HG02870 (cell line): ENCODE results near the gene DOCK2.
"Not testable (repeated sequence)": the region's sequence is repeated elsewhere in the genome, so short reads cannot be mapped to it uniquely, and the experiment has no call there.

Experiments
- ATAC-seq: cut with Tn5 transposase; IDR thresholded peaks from one replicate; pipeline ENCODE4 v1.9.1; 2021; ENCODE audit warnings: mild to moderate bottlenecking, moderate library complexity; ENCODE audit not compliant: unreplicated experiment

The DOCK2 gene

DNA sequence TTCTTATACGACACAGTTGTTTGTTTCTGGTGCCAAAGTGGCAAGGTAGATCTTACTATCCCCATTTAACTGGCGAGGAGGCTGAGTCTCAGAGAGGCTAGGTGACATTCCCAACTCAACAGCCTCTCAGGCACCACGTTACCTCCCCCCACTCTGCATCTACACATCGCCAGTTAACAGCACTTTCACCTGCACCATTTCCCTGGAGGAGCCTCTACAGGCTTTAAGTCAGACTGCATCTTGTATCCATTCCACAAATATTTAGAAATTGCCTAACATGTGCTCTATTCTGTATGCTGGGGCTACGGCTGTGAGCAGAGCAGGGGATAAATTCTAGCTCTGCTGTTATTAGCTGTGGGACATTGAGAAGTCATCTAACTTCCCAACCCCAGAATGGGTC lies 174.6 kb downstream of the DOCK2 start:
- no peak for ATAC-seq

GRCh38 chr5:169812786-169813185 lies 175.7 kb downstream of the DOCK2 start:
- no peak for ATAC-seq

DNA sequence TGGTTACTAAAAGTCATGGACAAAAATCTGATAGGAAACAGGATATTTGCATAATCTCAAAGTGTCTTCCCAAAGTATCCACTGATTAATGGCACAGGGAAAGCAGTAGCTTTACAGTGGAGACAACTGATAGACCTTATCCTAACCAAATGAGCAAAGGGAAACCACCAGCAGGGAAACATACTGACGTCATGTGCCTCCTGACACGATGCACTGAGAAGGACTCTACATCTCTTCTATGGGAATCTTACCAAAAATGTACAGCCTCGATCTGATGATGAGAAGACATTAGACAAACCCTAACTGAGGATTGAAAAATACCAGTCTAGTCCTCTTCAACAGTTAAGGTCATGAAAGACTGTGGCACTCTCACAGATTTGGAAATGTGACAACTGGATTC lies 177.0 kb downstream of the DOCK2 start:
- no peak for ATAC-seq

- ATAC-seq, result no peak
Measured at GRCh38 chr5:169814522-169814921, 177.4 kb downstream of the DOCK2 start.

GRCh38 chr5:169817031-169817430 lies 180.0 kb downstream of the DOCK2 start:
- ATAC-seq, result no peak

- no peak for ATAC-seq
Measured at GRCh38 chr5:169826618-169827017, 189.5 kb downstream of the DOCK2 start.

DNA sequence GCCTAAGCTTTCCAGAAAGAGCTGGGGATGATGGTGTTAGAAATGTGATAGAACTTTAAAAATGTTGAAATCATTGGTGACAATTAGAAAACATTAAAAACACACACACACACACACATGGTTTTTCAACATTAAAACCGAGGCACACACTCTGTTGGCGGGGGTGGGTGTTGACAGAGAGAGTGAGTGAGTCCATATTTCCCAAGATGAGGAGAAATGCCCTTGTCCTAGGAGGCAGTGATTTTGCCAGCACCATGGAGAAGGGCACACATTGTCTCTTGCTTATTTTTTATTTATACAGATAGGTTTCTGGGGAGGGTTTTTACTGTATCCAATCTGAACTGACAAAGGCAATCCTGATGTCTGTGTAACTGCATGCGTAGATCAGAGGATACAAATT lies 190.7 kb downstream of the DOCK2 start:
- no peak for ATAC-seq

GRCh38 chr5:169828385-169828784 lies 191.3 kb downstream of the DOCK2 start:
- peak; percentile 48 for ATAC-seq

DNA sequence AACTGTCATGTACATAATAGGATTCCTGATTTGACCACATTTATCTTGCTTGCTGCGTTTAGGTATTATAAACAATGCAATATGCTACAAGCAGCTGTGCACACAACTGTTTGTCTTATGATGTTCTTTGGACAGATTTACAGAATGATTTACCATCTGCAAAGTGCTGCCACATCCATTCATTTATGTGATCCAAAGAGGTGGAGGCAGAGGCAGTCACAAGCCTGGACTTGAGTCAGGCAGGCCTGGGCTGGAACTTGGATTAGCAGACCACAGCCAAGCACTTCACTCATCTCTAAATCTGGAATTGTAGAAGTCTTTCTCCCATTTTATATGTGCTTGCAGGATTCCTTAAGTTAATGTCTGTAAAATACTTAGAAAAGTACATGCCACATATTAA lies 194.3 kb downstream of the DOCK2 start:
- no peak for ATAC-seq

DNA sequence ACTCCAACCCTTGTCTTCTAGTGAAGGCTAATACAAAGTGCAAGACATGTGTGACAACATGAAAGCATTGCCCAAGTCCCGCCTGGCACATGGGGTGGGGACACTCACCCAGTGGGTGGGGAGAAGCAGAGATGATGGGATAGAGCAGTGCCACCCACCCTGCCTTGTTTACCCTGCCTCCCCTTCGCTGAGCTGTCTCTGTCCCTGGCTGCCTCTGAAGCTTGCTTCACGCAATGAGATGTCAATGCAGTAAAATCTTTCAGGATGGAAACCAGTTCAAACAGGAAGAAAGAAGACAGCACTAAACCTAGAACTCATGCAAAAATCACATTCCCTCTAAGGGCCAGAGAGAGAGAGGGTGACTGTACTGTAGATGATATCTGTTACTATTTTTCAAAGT lies 195.2 kb downstream of the DOCK2 start:
- no peak for ATAC-seq

- ATAC-seq, result no peak
Measured at GRCh38 chr5:169832845-169833244, 195.8 kb downstream of the DOCK2 start.

DNA sequence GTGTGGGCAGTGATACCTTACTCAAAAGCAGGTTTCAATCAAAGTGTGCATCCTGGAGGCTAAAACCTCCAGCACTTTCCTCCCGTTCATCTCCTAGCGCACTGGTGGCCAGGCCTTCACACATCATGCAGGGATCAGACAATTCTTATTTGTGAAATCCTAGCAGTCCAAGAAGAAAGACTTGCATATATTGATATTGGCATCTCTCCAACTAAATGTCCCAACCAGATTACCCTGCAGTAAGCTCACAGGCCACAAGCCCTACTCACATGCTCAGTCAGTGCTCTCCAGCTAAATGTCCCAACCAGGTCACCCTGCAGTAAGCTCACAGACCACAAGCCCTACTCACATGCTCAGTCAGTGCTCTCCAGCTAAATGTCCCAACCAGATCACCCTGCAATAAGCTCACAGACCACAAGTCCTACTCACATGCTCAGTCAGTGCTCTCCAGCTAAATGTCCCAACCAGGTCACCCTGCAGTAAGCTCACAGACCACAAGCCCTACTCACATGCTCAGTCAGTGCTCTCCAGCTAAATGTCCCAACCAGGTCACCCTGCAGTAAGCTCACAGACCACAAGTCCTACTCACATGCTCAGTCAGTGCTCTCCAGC lies 196.7 kb downstream of the DOCK2 start:
- ATAC-seq, result not testable (repeated sequence)

GRCh38 chr5:169834540-169834939 lies 197.5 kb downstream of the DOCK2 start:
- ATAC-seq, result not testable (repeated sequence)

- no peak for ATAC-seq
Measured at GRCh38 chr5:169836835-169837536, 199.9 kb downstream of the DOCK2 start.

DNA sequence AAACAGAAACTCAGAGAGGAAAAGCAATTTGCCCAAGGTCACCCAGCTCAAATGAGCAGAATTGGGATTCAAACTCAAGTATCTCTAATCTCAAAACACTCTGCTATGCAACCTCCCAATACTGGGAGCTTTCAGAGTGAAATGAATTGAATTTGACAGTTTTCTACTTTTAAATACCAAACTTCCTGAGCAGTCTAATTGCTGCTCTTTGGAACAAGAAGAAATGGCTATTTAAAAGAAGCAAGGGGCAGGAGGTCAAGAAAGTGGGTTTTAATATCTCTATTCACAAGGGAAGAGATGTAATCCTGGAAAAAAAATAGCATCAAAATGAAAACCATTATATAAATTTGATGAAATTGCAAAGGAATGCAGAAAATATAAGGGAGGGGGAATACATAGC lies 200.6 kb downstream of the DOCK2 start:
- ATAC-seq, result no peak

GRCh38 chr5:169838688-169839087 lies 201.6 kb downstream of the DOCK2 start:
- ATAC-seq, result peak; percentile 92

DNA sequence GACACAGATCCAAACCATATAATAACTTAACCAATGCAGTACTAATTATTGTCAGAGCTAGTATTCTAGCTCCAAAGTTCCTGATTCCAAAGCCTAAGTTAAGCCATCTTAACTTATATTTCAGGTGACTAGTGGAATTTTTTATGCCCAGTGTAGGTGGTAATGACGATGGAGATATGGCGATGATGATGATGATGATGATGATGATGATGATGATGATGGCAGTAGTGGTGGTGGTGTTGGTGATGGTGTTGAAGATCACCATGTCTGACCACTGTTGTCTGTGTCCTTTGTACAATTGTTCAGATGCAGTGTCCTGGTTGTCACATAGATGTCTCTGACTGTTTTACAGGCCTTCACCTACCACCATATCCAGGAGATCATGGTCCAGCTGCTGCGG lies 203.3 kb downstream of the DOCK2 start:
- no peak for ATAC-seq

DNA sequence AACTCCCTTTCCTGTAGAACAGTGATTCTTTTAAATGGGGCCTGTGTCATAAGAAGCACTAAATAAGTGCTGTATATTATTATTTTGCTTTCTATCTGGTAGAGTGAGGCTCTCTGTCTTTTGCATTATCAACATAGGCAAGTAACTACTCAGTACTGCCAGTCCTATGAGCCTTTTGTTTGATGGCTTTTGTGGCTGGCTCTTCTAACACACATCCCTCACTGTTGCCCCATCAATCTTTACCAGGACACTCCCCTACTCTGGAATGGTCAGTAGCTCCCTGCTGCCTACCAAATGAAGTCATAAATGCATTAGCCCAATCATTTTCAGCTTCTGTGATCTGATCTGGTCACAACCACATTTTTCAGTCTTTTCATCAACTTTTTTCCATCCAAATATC lies 205.6 kb downstream of the DOCK2 start:
- ATAC-seq, result no peak

DNA sequence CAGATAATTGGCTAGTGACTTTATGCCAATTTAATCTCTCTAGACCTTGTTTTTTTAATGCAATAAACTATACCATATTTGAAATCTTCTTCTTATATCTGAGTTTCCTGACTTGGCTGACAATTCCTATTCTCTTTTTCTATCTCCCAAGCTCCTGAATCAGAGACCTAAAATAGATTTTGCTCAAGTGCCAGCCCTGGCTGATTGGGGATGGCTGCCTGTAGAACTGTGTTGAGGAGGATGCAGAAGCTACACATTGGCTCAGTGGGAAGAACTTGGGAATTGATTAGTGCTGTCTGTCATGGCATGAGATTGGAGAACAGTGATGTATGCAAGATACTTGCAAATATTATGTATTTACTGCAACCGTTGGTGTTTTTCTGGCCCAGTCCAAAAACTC lies 210.4 kb downstream of the DOCK2 start:
- no peak for ATAC-seq

DNA sequence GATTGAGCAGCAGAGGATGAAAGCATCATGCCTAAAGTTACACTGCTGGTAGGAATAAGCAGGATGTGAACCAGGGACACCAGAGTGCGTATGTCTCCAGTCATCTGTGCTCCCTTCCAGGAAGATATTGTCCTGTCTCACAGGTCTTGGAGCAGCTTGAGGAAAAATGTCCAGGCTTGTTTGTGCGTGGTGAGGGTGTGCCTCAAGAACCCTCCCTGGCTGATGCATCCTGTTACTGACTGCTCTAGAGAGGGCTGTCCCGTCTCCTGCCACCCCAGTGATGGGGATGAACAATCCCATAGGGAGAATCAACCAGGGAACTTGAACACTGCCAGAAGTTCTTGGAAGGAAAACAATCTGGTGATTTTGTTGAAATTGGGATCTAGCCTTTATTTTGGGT lies 211.2 kb downstream of the DOCK2 start:
- no peak for ATAC-seq

DNA sequence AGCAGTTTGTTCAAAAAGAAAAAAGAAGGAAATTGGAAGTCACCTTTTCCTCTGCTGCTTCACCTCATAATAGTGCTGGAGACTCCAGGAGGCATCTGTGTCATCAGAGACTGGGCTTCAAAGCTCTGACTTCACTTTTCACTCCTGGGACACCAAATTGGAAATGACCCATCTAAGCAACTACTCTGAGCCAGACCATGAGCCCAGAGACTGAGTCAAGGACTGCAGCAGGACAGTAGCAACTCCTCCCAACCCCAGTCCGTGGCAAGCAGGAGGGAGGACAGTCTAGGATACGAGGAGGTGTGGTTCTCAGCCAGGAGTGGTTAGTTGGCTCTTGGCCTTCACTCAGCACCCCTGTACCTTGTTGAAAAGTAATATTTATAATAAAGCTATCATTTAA lies 211.7 kb downstream of the DOCK2 start:
- no peak for ATAC-seq

DNA sequence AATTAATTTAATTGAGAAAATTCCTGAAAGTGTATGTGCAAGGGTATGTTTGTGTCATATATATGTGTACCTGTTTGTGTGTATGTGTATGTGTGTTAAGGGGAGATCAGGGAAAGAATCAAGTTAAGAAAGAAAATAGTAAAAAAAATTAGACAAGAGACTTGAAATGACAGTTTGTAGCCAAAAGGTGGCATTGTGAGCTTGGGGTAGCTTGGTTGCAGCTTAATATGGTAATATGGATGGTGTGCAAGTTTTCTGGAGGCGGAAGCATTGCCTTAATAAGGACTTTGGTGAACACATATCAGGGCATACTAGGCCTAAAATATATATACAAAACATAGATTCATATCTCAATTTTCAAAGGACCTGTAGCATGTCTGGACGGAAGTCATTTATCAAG lies 213.3 kb downstream of the DOCK2 start:
- no peak for ATAC-seq

- ATAC-seq, result no peak
Measured at GRCh38 chr5:169851321-169851850, 214.3 kb downstream of the DOCK2 start.
